KMS-11 (cell line): ENCODE results near the gene POLR1B.
"Not testable (repeated sequence)": the region's sequence is repeated elsewhere in the genome, so short reads cannot be mapped to it uniquely, and the experiment has no call there.

ENCODE experiments used
- H2AFZ ChIP-seq: fragments of 200-600 bp; sonication (generic); 2 replicates; pipeline ENCODE4 v1.6.1; 2016; ENCODE audit warnings: antibody characterized with exemption, mixed run types, low read depth
- H3K27ac ChIP-seq: fragments of 200-600 bp; sonication (generic); 2 replicates; pipeline ENCODE4 v1.6.1; 2016; ENCODE audit warnings: mild to moderate bottlenecking, mixed run types
- H3K27me3 ChIP-seq: fragments of 200-600 bp; sonication (generic); 2 replicates; pipeline ENCODE4 v1.6.1; 2017; ENCODE audit warnings: mild to moderate bottlenecking, low read depth, mixed run types, moderate library complexity; ENCODE audit not compliant: insufficient read depth
- H3K36me3 ChIP-seq: fragments of 200-600 bp; sonication (generic); 2 replicates; pipeline ENCODE4 v1.6.1; 2017; ENCODE audit warnings: mild to moderate bottlenecking, mixed run types; ENCODE audit not compliant: insufficient read depth
- H3K4me1 ChIP-seq: fragments of 200-600 bp; sonication (generic); 2 replicates; pipeline ENCODE4 v1.6.1; 2016; ENCODE audit warnings: mild to moderate bottlenecking, low read depth, mixed run types; ENCODE audit not compliant: poor library complexity, severe bottlenecking
- H3K4me2 ChIP-seq: fragments of 200-600 bp; sonication (generic); 2 replicates; pipeline ENCODE4 v1.7.0; 2016; ENCODE audit warnings: mild to moderate bottlenecking, mixed run types
- H3K4me3 ChIP-seq: fragments of 200-600 bp; sonication (generic); IDR thresholded peaks from 2 replicates; pipeline ENCODE4 v1.6.1; 2017; ENCODE audit warnings: low read depth, low read length, mixed read lengths; ENCODE audit not compliant: insufficient read depth
- H3K79me2 ChIP-seq: fragments of 200-600 bp; sonication (generic); 2 replicates; pipeline ENCODE4 v1.6.1; 2016; ENCODE audit warnings: low read depth, mixed run types; ENCODE audit not compliant: insufficient read depth
- H3K9ac ChIP-seq: fragments of 200-600 bp; sonication (generic); 2 replicates; pipeline ENCODE4 v1.6.1; 2016; ENCODE audit warnings: mild to moderate bottlenecking, mixed run types
- H4K20me1 ChIP-seq: fragments of 200-600 bp; sonication (generic); 2 replicates; pipeline ENCODE4 v1.6.1; 2016; ENCODE audit warnings: mild to moderate bottlenecking, mixed run types; ENCODE audit not compliant: insufficient read depth
- CTCF ChIP-seq: fragments of 200-600 bp; sonication (generic); conservative IDR thresholded peaks from 2 replicates; pipeline ENCODE4 v1.6.1; 2017; ENCODE audit warnings: low read depth, mild to moderate bottlenecking, antibody characterized with exemption, low read length, moderate library complexity, mixed read lengths

Gene POLR1B

GRCh38 chr2:112542123-112542983 is at the start of gene POLR1B:
POLR1B (plus strand) TSS chr2:112542465; CDS start chr2:112542495, 30 bp downstream.
- 0 out of 2 replicates have a peak, but pooled peaks cover 6% of the 10 kb centered on the region for H4K20me1 ChIP-seq
- H3K79me2 ChIP-seq: peaks cover 43% of the 10 kb centered on the region
- peak within 1 kb of the TSS; percentile 42 for H3K4me2 ChIP-seq
- peaks cover 2% of the 10 kb centered on the region; the same call in 1 of the 2 replicates for H3K36me3 ChIP-seq
- H3K4me3 ChIP-seq: peak within 1 kb of the TSS; percentile 38
- TF ChIP-seq CTCF: no peak
- H2AFZ ChIP-seq: peak within 1 kb of the TSS; percentile 69
- peak within 1 kb of the TSS; percentile 84 for H3K9ac ChIP-seq
- no peaks in the 10 kb centered on the region for H3K27me3 ChIP-seq
- peak within 1 kb of the TSS; percentile 72 for H3K27ac ChIP-seq
- peaks cover 19% of the 10 kb centered on the region for H3K4me1 ChIP-seq

- H3K79me2 ChIP-seq: no peaks in the 10 kb centered on the region
- no peak overlapping the region for H3K4me2 ChIP-seq
- no peak overlapping the region for H3K4me3 ChIP-seq
- no peaks in the 10 kb centered on the region for H4K20me1 ChIP-seq
- no peaks in the 10 kb centered on the region for H3K36me3 ChIP-seq
- H3K4me1 ChIP-seq: no peaks in the 10 kb centered on the region
- no peak overlapping the region for H3K27ac ChIP-seq
- no peak overlapping the region for H3K9ac ChIP-seq
- TF ChIP-seq CTCF: no peak
- H2AFZ ChIP-seq: no peak overlapping the region
- no peaks in the 10 kb centered on the region for H3K27me3 ChIP-seq
These were observed 49.2 kb upstream of the POLR1B start for GRCh38 chr2:112493048-112493447.

GRCh38 chr2:112493858-112494648 is 48.2 kb upstream of the POLR1B start:
- no peaks in the 10 kb centered on the region for H3K79me2 ChIP-seq
- no peaks in the 10 kb centered on the region for H4K20me1 ChIP-seq
- no peak overlapping the region for H3K4me2 ChIP-seq
- no peak overlapping the region for H3K9ac ChIP-seq
- no peaks in the 10 kb centered on the region for H3K27me3 ChIP-seq
- no peak for TF ChIP-seq CTCF
- H2AFZ ChIP-seq: no peak overlapping the region
- no peaks in the 10 kb centered on the region for H3K4me1 ChIP-seq
- H3K27ac ChIP-seq: no peak overlapping the region
- no peak overlapping the region for H3K4me3 ChIP-seq
- H3K36me3 ChIP-seq: no peaks in the 10 kb centered on the region

GRCh38 chr2:112494828-112495227 is 47.4 kb upstream of the POLR1B start:
- no peak overlapping the region for H3K9ac ChIP-seq
- no peaks in the 10 kb centered on the region for H3K79me2 ChIP-seq
- no peak overlapping the region for H3K27ac ChIP-seq
- no peak overlapping the region for H2AFZ ChIP-seq
- H3K36me3 ChIP-seq: no peaks in the 10 kb centered on the region
- no peak for TF ChIP-seq CTCF
- no peaks in the 10 kb centered on the region for H3K27me3 ChIP-seq
- no peak overlapping the region for H3K4me3 ChIP-seq
- no peak overlapping the region for H3K4me2 ChIP-seq
- H3K4me1 ChIP-seq: no peaks in the 10 kb centered on the region
- H4K20me1 ChIP-seq: no peaks in the 10 kb centered on the region

- H4K20me1 ChIP-seq, H3K4me3 ChIP-seq, H3K27ac ChIP-seq, H3K4me2 ChIP-seq, H3K36me3 ChIP-seq, H2AFZ ChIP-seq, H3K79me2 ChIP-seq, H3K27me3 ChIP-seq, H3K9ac ChIP-seq, H3K4me1 ChIP-seq: not testable (repeated sequence)
These were observed 46.4 kb upstream of the POLR1B start for GRCh38 chr2:112495878-112496277.

GRCh38 chr2:112500850-112501484 is 41.3 kb upstream of the POLR1B start:
- H3K4me1 ChIP-seq, H3K4me3 ChIP-seq, H3K27ac ChIP-seq, H3K4me2 ChIP-seq, H2AFZ ChIP-seq, H3K79me2 ChIP-seq, H3K27me3 ChIP-seq, H3K36me3 ChIP-seq, H3K9ac ChIP-seq, H4K20me1 ChIP-seq: not testable (repeated sequence)
